Coronary artery (tissue), 2 donors: ENCODE measurements around the gene CEMIP.

ENCODE experiments used
- DNase-seq: peaks from one replicate; pipeline ENCODE4 v3.0.0-alpha.2; 2017; ENCODE audit warnings: low spot score
- H3K27ac ChIP-seq, 2 donors: fragments of 200-600 bp; sonication (generic); one replicate each; pipeline ENCODE4 v1.5.1; 2016 to 2019
- H3K4me3 ChIP-seq: fragments of 200-600 bp; sonication (generic); 2 replicates; pipeline ENCODE4 v1.5.1; 2016; ENCODE audit warnings: mild to moderate bottlenecking, moderate library complexity
- TF ChIP-seq, protein P1 (sequence below): fragments of 200-600 bp; sonication (generic); IDR thresholded peaks from one replicate; pipeline ENCODE4 v1.5.1; 2019; ENCODE audit warnings: antibody characterized with exemption

Gene CEMIP

DNA sequence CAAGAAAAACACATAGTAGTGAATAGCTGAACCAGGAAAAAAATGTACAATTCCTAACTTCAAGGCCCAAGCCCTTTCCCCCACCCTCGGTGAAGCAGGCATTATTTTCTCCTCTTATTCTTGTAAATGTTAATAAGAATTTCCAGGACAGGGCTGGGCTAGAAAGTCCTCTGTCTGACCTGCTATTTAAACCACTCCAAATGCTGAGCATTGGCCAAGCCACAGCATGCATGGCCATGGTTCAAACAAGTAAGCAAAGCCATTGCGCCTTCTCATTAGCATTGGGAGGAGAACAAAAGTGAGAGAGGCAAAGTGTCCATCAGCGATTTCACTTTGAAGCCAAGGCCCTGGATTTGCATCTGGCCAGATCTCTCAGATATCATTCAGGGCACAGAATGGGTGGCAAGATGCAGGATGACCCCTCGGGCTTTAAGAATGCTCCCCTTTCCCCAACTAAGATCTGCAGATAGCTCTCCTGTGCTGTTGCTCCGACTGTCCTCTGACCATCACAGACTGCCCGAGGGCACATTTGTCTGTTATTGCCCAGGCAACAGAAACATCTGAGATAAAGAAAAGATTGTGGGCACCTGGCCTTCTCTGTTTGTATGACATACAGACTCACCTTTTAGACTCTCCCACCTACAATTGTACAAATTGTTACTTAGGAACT lies 46.3 kb downstream of the CEMIP start:
- TF ChIP-seq, protein P1, sequence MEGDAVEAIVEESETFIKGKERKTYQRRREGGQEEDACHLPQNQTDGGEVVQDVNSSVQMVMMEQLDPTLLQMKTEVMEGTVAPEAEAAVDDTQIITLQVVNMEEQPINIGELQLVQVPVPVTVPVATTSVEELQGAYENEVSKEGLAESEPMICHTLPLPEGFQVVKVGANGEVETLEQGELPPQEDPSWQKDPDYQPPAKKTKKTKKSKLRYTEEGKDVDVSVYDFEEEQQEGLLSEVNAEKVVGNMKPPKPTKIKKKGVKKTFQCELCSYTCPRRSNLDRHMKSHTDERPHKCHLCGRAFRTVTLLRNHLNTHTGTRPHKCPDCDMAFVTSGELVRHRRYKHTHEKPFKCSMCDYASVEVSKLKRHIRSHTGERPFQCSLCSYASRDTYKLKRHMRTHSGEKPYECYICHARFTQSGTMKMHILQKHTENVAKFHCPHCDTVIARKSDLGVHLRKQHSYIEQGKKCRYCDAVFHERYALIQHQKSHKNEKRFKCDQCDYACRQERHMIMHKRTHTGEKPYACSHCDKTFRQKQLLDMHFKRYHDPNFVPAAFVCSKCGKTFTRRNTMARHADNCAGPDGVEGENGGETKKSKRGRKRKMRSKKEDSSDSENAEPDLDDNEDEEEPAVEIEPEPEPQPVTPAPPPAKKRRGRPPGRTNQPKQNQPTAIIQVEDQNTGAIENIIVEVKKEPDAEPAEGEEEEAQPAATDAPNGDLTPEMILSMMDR = no peak
- DNase-seq = no peak
- Histone ChIP-seq H3K27ac (no peak overlapping the region), H3K4me3 (no peak overlapping the region)

DNA sequence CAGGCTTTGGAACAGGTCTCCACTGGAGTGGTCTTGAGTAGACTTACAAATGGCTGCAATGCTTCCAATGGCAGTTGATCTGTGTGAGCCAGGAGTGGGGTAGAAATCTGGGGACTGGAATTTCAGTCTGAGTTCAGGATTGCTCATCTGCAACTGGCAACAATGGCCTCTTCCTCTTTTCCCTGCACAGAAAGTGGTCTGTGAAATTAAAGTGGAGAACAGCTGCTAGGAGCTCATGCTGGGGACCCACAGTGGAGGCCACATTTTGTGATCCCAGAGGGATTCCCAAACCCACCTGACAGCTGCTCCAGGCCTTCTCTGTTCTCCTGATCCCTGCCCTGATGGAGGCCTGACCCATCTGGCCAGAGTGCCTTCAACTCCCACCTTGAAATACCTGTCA lies 49.6 kb downstream of the CEMIP start:
- no peak overlapping the region for H3K27ac ChIP-seq
- TF ChIP-seq, protein P1 = no peak
- DNase-seq = no peak
- H3K4me3 ChIP-seq = no peak overlapping the region

DNA sequence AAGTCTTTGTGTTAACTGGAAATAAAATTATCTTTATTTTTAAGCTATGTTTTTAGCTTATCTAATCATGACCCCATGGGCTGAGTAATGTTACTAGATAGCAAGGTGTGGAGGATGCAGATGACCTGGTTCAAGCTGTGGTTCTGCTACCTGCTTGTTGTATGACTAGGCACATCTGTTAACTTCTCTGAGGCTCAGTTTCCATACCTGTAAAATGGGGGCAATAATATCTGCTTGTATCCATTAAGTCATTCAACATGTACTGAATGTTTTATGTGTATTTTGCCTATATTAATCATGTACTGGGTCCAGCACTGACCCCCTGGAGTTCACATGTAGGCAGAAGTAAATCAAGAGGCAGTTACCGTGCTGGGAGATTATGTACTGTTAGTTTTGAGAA lies 51.5 kb downstream of the CEMIP start:
- TF ChIP-seq, protein P1 = no peak
- Histone ChIP-seq H3K4me3 (no peak overlapping the region), H3K27ac (no peak overlapping the region)
- DNase-seq = no peak

DNA sequence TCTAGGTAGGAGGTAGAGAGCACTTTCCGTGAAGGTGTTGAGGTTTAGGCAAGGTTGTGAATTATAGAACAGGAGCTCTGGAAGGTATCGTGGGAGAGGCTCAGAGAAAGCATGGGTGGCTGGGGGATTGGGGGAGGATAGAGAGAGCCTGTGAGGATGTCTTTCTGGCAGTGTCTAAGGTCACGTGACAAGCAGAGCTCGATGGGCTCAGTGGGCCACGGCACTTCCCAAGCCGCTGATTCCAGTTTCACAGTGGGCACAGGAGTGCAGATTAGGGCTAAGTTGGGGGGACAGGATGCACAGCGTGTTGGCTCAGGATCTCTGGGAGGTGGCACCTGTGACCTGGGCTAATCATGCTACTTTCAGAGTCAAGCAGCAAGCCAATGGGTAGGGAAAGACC lies 52.0 kb downstream of the CEMIP start:
- no peak overlapping the region for H3K4me3 ChIP-seq
- TF ChIP-seq, protein P1 = no peak
- no peak for DNase-seq

DNA sequence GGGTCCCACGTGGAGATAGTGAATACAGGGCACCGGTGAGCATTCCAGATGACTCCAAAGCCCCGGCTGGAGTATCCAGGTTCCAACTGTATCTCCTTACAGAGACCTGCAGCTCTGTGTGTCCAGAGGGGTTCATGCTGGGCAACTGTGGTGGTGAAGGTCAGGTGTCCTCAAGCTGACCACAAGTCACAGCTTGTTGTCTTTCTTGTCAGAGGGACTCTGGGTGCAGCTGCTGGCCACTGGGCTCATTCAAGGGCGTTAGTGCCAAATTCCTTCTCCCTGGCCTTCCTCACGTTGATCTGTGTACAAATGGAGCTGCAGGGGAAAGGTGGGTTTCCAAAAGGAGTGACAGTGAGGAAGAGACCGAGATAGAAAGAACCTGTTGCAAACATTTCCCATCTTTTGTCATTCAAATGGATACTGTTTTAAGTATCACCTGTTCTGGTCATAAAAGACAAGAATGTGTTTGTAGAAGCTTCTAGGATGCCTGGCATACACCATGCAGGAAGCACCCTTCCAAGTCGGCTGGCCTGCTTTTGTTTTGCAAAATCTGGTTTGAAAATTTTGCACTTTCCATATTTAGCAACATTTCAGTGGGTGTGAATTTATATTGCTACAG lies 52.5 kb downstream of the CEMIP start:
- Histone ChIP-seq H3K27ac (no peak overlapping the region), H3K4me3 (no peak overlapping the region)
- no peak for DNase-seq
- TF ChIP-seq, protein P1 = no peak

More for the DNA sequence above, 52.0 kb downstream of the CEMIP start:
- H3K27ac ChIP-seq = no peak overlapping the region

DNA sequence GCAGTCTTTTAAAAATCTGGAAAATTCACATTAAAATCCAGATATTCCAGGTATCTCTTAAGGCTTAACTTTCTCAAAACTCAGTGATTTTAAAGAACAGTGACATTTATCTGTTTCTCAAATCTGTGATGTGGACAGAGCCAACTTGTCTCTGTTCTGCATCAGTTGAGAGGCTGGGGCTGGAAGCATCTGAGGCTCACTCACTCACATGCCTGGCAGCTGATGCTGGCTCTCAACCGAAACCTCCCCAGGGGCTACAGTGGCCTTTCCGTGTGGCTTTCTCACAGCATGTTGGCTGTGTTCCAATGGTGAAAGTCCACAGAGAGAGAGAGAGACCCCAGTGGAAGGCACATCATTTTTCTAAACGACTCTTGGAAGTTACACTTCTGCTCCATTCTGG lies 53.5 kb downstream of the CEMIP start:
- Histone ChIP-seq H3K4me3 (no peak overlapping the region), H3K27ac (no peak overlapping the region)
- no peak for DNase-seq
- TF ChIP-seq, protein P1 = no peak

DNA sequence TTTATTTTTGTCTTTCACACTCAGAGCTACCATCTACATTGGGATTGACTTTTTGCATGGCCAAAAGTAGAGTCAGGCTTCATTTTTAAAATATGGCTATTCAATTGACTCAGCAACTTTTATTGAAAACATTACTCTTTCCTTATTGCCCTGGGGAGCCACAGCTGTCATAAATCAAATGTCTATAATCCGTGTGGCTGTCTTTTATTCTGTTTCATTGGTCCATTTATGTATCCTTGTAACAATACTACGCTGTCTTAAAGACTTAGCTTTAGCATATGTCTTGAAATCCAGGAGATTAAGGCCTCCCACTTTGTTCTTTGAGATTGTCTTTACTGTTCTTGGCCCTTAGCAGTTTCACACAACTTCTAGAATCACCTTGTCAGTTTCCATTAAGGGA lies 55.2 kb downstream of the CEMIP start:
- DNase-seq = no peak
- Histone ChIP-seq H3K4me3 (no peak overlapping the region), H3K27ac (no peak overlapping the region)
- TF ChIP-seq, protein P1 = no peak
